CD14-positive monocyte (primary cell): Measurements from ENCODE around the gene ATRN. TPM values are rescaled to one million over a fixed set of nuclear protein-coding genes. Genes with fewer than 3 reads are reported as not detected.
"Not testable (repeated sequence)": the region's sequence is repeated elsewhere in the genome, so short reads cannot be mapped to it uniquely, and the experiment has no call there.

ENCODE experiments used
- DNase-seq, 3 donors: peaks; one replicate each; pipeline ENCODE4 v3.0.0-alpha.2; 2011 to 2022
- H2AFZ ChIP-seq: 2 replicates; pipeline ENCODE4 v1.6.0; 2012; ENCODE audit warnings: mild to moderate bottlenecking, low read depth, low read length, inconsistent platforms; ENCODE audit not compliant: insufficient read depth, poor library complexity, severe bottlenecking
- H3K27ac ChIP-seq, 2 donors: 1 replicate in 1 of 2; 2 replicates in 1 of 2; pipeline ENCODE4 v1.5.1; 2012 to 2013; ENCODE audit warnings: low read length in 2 of 2, control low read depth in 1 of 2, inconsistent platforms in 1 of 2, low read depth in 1 of 2, mild to moderate bottlenecking in 1 of 2
- H3K27me3 ChIP-seq, 2 donors: one replicate each; pipeline versions ENCODE4 v1.6.0 to v1.6.1; 2011 to 2013; ENCODE audit warnings: low read length in 2 of 2; ENCODE audit not compliant: control insufficient read depth in 2 of 2, insufficient read depth in 2 of 2
- H3K36me3 ChIP-seq, 2 donors: replicated peaks in 1 of 2; 1 replicate in 1 of 2; 2 replicates in 1 of 2; pipeline versions ENCODE4 v1.5.1 to v1.6.1; 2012 to 2013; ENCODE audit warnings: low read length in 2 of 2, control low read depth in 1 of 2, inconsistent platforms in 1 of 2, mild to moderate bottlenecking in 1 of 2; ENCODE audit not compliant: insufficient read depth in 2 of 2, control insufficient read depth in 1 of 2
- H3K4me1 ChIP-seq, 2 donors: 1 replicate in 1 of 2; 2 replicates in 1 of 2; pipeline versions ENCODE4 v1.5.1 to v1.6.1; 2012 to 2013; ENCODE audit warnings: low read length in 2 of 2, control low read depth in 1 of 2, inconsistent platforms in 1 of 2, mild to moderate bottlenecking in 1 of 2, moderate library complexity in 1 of 2; ENCODE audit not compliant: insufficient read depth in 2 of 2, control insufficient read depth in 1 of 2
- H3K4me2 ChIP-seq: replicated peaks from 2 replicates; pipeline ENCODE3; 2012; ENCODE audit warnings: low read length, moderate library complexity, mild to moderate bottlenecking; ENCODE audit not compliant: poor library complexity, severe bottlenecking; ENCODE audit errors: extremely low read depth
- H3K4me3 ChIP-seq, 3 experiments: fragments of 200-600 bp in 1 of 3; sonication (generic) in 1 of 3; replicated peaks in 1 of 3; 1 replicate in 2 of 3; 2 replicates in 1 of 3; pipeline ENCODE4 v1.5.1; 2011 to 2013; ENCODE audit warnings: low read length in 3 of 3, mild to moderate bottlenecking in 3 of 3, control low read depth in 2 of 3, low read depth in 2 of 3, inconsistent platforms in 1 of 3, moderate library complexity in 1 of 3
- H3K79me2 ChIP-seq: 2 replicates; pipeline ENCODE4 v1.6.0; 2012; ENCODE audit warnings: mild to moderate bottlenecking, control low read depth, inconsistent platforms, low read length, moderate library complexity; ENCODE audit not compliant: insufficient read depth
- H3K9ac ChIP-seq: 2 replicates; pipeline ENCODE4 v1.6.0; 2017; ENCODE audit warnings: low read length, mild to moderate bottlenecking; ENCODE audit not compliant: insufficient read depth, poor library complexity, severe bottlenecking
- H3K9me3 ChIP-seq, 2 donors: replicated peaks in 1 of 2; 1 replicate in 1 of 2; 2 replicates in 1 of 2; pipeline versions ENCODE4 v1.5.1 to v1.6.1; 2012 to 2013; ENCODE audit warnings: low read length in 2 of 2, control low read depth in 1 of 2; ENCODE audit not compliant: control insufficient read depth in 1 of 2, insufficient read depth in 1 of 2
- H4K20me1 ChIP-seq: 2 replicates; pipeline ENCODE4 v1.6.0; 2012; ENCODE audit warnings: mild to moderate bottlenecking, low read length, control low read depth, moderate library complexity; ENCODE audit not compliant: insufficient read depth
- H3K27ac Mint-ChIP-seq, 7 donors: one replicate each; pipeline ENCODE4 v1.8.0; 2020; ENCODE audit warnings: mild to moderate bottlenecking in 7 of 7, mixed read lengths in 7 of 7, moderate library complexity in 6 of 7, inconsistent platforms in 2 of 7
- H3K27me3 Mint-ChIP-seq, 3 donors: one replicate each; pipeline ENCODE4 v1.8.0; 2021 to 2022; ENCODE audit warnings: low read depth in 3 of 3, mild to moderate bottlenecking in 3 of 3, mixed read lengths in 3 of 3, moderate library complexity in 3 of 3, inconsistent platforms in 1 of 3
- H3K36me3 Mint-ChIP-seq, 2 donors: one replicate each; pipeline ENCODE4 v1.8.0; 2020; ENCODE audit warnings: mixed read lengths in 2 of 2, inconsistent platforms in 1 of 2, mild to moderate bottlenecking in 1 of 2
- H3K4me1 Mint-ChIP-seq: one replicate; pipeline ENCODE4 v1.8.0; 2020; ENCODE audit warnings: mild to moderate bottlenecking, mixed read lengths
- H3K4me3 Mint-ChIP-seq, 2 donors: one replicate each; pipeline ENCODE4 v1.8.0; 2020; ENCODE audit warnings: mild to moderate bottlenecking in 2 of 2, mixed read lengths in 2 of 2, moderate library complexity in 1 of 2
- H3K9me3 Mint-ChIP-seq, 7 donors: one replicate each; pipeline ENCODE4 v1.8.0; 2020 to 2022; ENCODE audit warnings: mixed read lengths in 7 of 7, mild to moderate bottlenecking in 6 of 7, moderate library complexity in 6 of 7, inconsistent platforms in 2 of 7
- CTCF ChIP-seq: fragments of 200-600 bp; IDR thresholded peaks from one replicate; pipeline ENCODE4 v1.8.0; 2022; ENCODE audit warnings: antibody characterized with exemption, mild to moderate bottlenecking
- WGBS: methylation state at CpG from one replicate; pipeline ENCODE4 v1.1.5; 2013; ENCODE audit warnings: missing lambda C conversion rate; ENCODE audit not compliant: insufficient coverage; 5-methylcytosine and 5-hydroxymethylcytosine counted together
- intact Hi-C, 2 donors: fragments of 100-400 bp; cut with micrococcal nuclease; formaldehyde crosslinking; loops; one replicate each; pipeline versions ENCODE4 v1.15.0 to v1.15.1; 2023
- polyA plus RNA-seq, 3 donors: library from polyadenylated mRNA; depleted of rRNA in 1 of 3; unstranded in 2 of 3; stranded (reverse) in 1 of 3; fragments of 300-500 nt in 2 of 3; fragments of >200 nt in 1 of 3; fragmentation: Illumina TruSeq in 2 of 3; gene quantifications; 1 replicate in 2 of 3; 2 replicates in 1 of 3; pipeline ENCODE4 v1.2.3, GENCODE V29; 2012 to 2021

Gene ATRN
- polyA plus RNA-seq, 3 donors, result 10.2 to 17.4 (median 11.5) TPM

- no peak overlapping the region for H3K4me3 ChIP-seq
- intact Hi-C loops, result no loop called here
- DNase-seq, result no peak
- no peaks in the 10 kb centered on the region for H3K4me1 Mint-ChIP-seq
- no peak overlapping the region for H3K4me3 Mint-ChIP-seq
- no peak overlapping the region for H3K4me2 ChIP-seq
- H3K9me3 ChIP-seq, result no peaks in the 10 kb centered on the region
- no peak overlapping the region for H3K27ac ChIP-seq
- no peak overlapping the region for H3K9ac ChIP-seq
- no peaks in the 10 kb centered on the region for H3K9me3 Mint-ChIP-seq
- 100% methylated on average over 3 of the region's 5 CpGs for WGBS
- no peaks in the 10 kb centered on the region for H4K20me1 ChIP-seq
- H3K36me3 ChIP-seq, result peaks cover 19 to 71% of the 10 kb centered on the region in 2 donors
- H3K27ac Mint-ChIP-seq, result no peak overlapping the region
- H3K36me3 Mint-ChIP-seq, result peaks cover 50 to 53% of the 10 kb centered on the region in 2 donors
- H3K27me3 ChIP-seq, result no peaks in the 10 kb centered on the region
- no peaks in the 10 kb centered on the region for H3K79me2 ChIP-seq
- no peak overlapping the region for H2AFZ ChIP-seq
- TF ChIP-seq CTCF, result no peak
- H3K4me1 ChIP-seq, result no peaks in the 10 kb centered on the region
- no peaks in the 10 kb centered on the region for H3K27me3 Mint-ChIP-seq
Observed at GRCh38 chr20:3614466-3614865, 143.6 kb downstream of the ATRN start.

GRCh38 chr20:3615171-3615840 lies 144.5 kb downstream of the ATRN start:
- H3K79me2 ChIP-seq, H3K27ac ChIP-seq, H3K4me3 ChIP-seq, H3K27me3 ChIP-seq, H3K9ac ChIP-seq, intact Hi-C loops, H3K4me1 ChIP-seq, H3K4me1 Mint-ChIP-seq, H3K27ac Mint-ChIP-seq, H3K27me3 Mint-ChIP-seq, H3K4me2 ChIP-seq, H4K20me1 ChIP-seq, H3K4me3 Mint-ChIP-seq, H3K9me3 ChIP-seq, H2AFZ ChIP-seq, DNase-seq, H3K9me3 Mint-ChIP-seq: not testable (repeated sequence)
- peaks cover 16 to 62% of the 10 kb centered on the region in 2 donors for H3K36me3 ChIP-seq
- peaks cover 52 to 55% of the 10 kb centered on the region in 2 donors for H3K36me3 Mint-ChIP-seq
- WGBS, result 93% methylated on average over 6 of the region's 13 CpGs
